PFSK-1 (cell line): ENCODE data around the gene SEC14L1.

ENCODE experiments used
- FOXP2 ChIP-seq: optimal IDR thresholded peaks from 2 replicates; pipeline ENCODE3; 2011; ENCODE audit warnings: borderline replicate concordance, control low read depth, inconsistent platforms; ENCODE audit not compliant: insufficient read depth; ENCODE audit errors: extremely low read length, extremely low read depth
- POLR2AphosphoS5 ChIP-seq: IDR thresholded peaks from 2 replicates; pipeline ENCODE4 v1.6.1; 2012; ENCODE audit warnings: low read depth, mild to moderate bottlenecking, control low read depth, low read length, moderate library complexity
- SIN3A ChIP-seq: IDR thresholded peaks from 2 replicates; pipeline ENCODE4 v1.6.1; 2012; ENCODE audit warnings: mild to moderate bottlenecking, low read length, moderate library complexity, borderline replicate concordance; ENCODE audit not compliant: insufficient read depth
- TAF1 ChIP-seq: IDR thresholded peaks from 2 replicates; pipeline ENCODE4 v1.6.1; 2012; ENCODE audit warnings: low read length, control low read depth, borderline replicate concordance; ENCODE audit not compliant: insufficient read depth
- TF ChIP-seq, protein P1 (sequence below), 2 experiments: IDR thresholded peaks; 2 replicates each; pipeline versions ENCODE4 v1.6.1 to v1.8.0; 2011 to 2012; ENCODE audit warnings: low read depth in 2 of 2, low read length in 2 of 2, control low read depth in 1 of 2, inconsistent platforms in 1 of 2, mild to moderate bottlenecking in 1 of 2, moderate library complexity in 1 of 2; ENCODE audit not compliant: insufficient read depth in 1 of 2

SEC14L1 gene

DNA sequence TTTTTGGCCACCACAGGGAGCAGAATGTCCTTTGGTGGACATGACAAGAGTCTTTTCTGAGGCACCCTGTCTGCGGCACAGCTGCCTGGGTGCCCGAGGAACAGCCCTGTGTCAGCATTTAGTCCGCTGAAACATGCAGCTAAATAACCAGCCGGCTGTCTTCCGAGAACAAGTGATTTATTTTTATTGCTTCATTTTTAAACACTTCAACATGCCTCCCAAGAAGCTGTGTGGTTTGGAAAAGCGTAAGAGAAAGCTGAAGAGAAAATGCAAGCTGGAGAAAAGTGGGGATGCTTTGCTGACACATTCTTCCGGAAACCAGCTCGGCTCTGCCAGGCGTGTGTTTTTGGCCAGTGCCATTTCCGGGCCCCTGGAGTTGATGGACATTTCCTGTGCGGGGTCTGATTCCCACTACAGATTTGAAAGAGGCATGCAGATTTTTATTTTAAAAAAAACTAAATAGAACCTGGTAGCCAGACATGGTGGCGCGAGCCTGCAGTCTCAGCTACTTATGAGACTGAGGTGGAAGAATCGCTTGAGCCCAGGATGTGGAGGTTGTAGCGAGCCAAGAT, 94.7 kb downstream of the SEC14L1 start:
- TF ChIP-seq SIN3A, result peak; percentile 43; the same call in 1 of the 2 replicates
- TF ChIP-seq TAF1, result no peak
- peak; percentile 31 for TF ChIP-seq FOXP2
- TF ChIP-seq, protein P1, sequence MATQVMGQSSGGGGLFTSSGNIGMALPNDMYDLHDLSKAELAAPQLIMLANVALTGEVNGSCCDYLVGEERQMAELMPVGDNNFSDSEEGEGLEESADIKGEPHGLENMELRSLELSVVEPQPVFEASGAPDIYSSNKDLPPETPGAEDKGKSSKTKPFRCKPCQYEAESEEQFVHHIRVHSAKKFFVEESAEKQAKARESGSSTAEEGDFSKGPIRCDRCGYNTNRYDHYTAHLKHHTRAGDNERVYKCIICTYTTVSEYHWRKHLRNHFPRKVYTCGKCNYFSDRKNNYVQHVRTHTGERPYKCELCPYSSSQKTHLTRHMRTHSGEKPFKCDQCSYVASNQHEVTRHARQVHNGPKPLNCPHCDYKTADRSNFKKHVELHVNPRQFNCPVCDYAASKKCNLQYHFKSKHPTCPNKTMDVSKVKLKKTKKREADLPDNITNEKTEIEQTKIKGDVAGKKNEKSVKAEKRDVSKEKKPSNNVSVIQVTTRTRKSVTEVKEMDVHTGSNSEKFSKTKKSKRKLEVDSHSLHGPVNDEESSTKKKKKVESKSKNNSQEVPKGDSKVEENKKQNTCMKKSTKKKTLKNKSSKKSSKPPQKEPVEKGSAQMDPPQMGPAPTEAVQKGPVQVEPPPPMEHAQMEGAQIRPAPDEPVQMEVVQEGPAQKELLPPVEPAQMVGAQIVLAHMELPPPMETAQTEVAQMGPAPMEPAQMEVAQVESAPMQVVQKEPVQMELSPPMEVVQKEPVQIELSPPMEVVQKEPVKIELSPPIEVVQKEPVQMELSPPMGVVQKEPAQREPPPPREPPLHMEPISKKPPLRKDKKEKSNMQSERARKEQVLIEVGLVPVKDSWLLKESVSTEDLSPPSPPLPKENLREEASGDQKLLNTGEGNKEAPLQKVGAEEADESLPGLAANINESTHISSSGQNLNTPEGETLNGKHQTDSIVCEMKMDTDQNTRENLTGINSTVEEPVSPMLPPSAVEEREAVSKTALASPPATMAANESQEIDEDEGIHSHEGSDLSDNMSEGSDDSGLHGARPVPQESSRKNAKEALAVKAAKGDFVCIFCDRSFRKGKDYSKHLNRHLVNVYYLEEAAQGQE (IDR thresholded peaks at IDR 0.05; ENCODE audit: insufficient read depth in 1 of 2, low read depth in 2 of 2, low read length in 2 of 2), result 0 out of 4 replicates have a peak, but pooled peaks of 1 of the 2 experiments have one; percentile 25
- no peak for TF ChIP-seq POLR2AphosphoS5

DNA sequence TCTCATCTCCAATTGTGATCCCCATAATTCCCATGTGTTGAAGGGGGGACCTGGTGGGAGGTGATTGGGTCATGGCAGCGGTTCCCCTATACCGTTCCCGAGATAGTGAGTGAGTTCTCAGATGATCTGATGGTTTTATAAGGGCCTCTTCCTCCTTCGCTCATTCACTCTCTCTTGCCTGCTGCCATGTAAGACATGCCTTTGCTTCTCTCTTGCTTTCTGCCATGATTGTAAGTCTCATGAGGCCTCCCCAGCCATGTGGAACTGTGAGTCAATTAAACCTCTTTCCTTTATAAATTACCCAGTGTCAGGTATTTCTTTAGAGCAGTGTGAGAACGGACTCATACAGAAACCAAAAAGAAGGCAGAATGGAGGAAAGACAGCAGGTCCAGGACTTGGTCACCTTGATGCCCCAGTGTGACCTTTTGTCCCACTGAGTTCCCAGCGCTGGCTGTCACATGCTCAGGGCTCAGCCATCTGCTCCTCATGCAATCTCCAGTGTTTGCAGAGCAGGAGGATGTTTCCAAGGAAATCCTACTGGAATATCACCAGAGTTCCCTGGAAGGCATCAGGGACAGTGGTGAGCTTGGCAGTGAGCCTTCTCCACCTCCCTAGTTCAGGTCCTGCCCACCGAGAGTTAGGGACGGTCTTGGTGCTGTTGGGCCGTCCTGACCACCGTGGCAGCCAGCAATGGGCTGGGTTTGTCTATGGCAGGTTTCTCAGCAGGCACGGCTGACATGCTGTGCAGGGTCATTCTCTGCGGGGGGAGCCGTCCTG, 96.7 kb downstream of the SEC14L1 start:
- TF ChIP-seq, protein P1 (IDR thresholded peaks at IDR 0.05; ENCODE audit: insufficient read depth in 1 of 2, low read depth in 2 of 2, low read length in 2 of 2), result no peak
- no peak for TF ChIP-seq POLR2AphosphoS5
- TF ChIP-seq TAF1, result no peak
- TF ChIP-seq FOXP2, result no peak
- TF ChIP-seq SIN3A, result no peak

DNA sequence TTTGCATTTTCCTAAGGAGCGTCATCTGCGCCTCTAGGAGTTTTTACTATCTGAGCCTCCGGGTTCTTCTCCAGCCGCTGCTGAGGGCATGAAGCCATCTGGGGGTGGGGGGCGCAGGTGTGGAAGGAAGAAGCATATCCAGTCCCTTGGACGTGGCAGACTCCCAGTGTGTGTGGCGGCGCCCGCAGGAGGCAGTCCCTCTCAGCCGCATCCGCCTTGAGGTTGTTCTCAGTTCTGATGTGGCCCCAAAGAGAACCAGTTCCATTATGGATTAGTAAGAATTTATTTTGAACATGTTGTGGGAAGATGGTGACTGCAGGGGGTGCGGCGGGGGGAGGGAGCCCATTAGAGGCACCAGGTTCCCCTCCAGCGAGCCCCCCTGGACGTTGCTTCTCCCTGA, 100.2 kb downstream of the SEC14L1 start:
- TF ChIP-seq TAF1 (no peak), FOXP2 (no peak), SIN3A (no peak), POLR2AphosphoS5 (no peak)
- TF ChIP-seq, protein P1 (IDR thresholded peaks at IDR 0.05; ENCODE audit: insufficient read depth in 1 of 2, low read depth in 2 of 2, low read length in 2 of 2), result no peak

DNA sequence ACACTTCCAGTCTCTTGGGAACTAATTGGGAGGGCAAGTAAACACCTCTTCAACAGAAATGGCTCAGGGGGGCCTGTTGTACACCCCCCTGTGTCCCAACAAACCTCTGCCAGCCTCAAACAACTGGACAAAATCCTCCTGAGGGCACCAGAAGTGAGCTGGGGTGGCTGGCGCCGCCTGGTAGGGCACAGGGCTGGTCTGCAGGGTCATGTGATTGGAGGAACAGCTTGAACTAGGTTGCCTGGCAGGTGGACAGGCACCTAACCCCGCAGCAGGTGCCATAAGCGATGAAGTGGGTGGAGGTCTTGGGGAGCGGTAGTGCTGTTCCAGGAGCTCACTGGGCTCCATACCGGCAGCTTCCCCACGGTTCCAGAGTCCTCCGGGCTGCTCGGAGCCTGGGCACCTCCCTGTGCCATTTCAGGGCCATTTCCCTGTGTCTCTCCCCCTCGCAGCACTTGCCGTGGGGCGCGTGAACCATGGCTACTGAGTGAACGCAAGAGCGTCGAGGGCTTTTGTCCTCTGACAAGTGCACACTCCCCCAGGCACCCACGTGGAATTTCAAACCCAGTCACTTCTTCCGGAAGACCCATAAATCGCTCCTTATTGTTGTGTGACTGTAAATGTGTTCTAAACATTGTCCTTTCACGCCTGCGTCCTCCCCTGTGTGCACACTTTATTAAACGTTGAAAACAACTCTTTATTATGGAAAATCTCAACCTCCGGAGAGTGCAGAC, 101.5 kb downstream of the SEC14L1 start:
- no peak for TF ChIP-seq FOXP2
- TF ChIP-seq, protein P1 (IDR thresholded peaks at IDR 0.05; ENCODE audit: insufficient read depth in 1 of 2, low read depth in 2 of 2, low read length in 2 of 2), result no peak
- no peak for TF ChIP-seq SIN3A
- no peak for TF ChIP-seq TAF1
- no peak for TF ChIP-seq POLR2AphosphoS5
